ENCODE measurements around the gene IPP. TPM values are rescaled to one million over a fixed set of nuclear protein-coding genes. Genes with fewer than 3 reads are reported as not detected.

IPP gene
- total RNA-seq, 2 donors from 2014 or later: 7.5 to 7.9 TPM

GRCh38 chr1:45762291-45762690 is 11.8 kb upstream of the IPP start:
- intact Hi-C loops (cut with DNase I): no loop called here
- DNase-seq: no peak
- Histone ChIP-seq H3K4me3 (no peak overlapping the region), H3K4me1 (no peaks in the 10 kb centered on the region), H3K27me3 (no peaks in the 10 kb centered on the region), H3K9me3 (no peaks in the 10 kb centered on the region), H3K36me3 (replicated peaks in 1 of 2; ENCODE audit: insufficient read depth in 1 of 2, low read depth in 2 of 2) (no peaks in the 10 kb centered on the region), H3K27ac (no peak overlapping the region)
- ATAC-seq: no peak
- 49 to 77% methylated on average over 3 of the region's 3 CpGs for WGBS, 2 donors
- TF ChIP-seq POLR2A (IDR thresholded peaks at IDR 0.05) (no peak), CTCF (IDR thresholded peaks at IDR 0.05) (no peak)

GRCh38 chr1:45755697-45756096 is 5.2 kb upstream of the IPP start:
- no peak for ATAC-seq
- Histone ChIP-seq H3K27me3 (no peaks in the 10 kb centered on the region), H3K36me3 (replicated peaks in 1 of 2; ENCODE audit: insufficient read depth in 1 of 2, low read depth in 2 of 2) (no peaks in the 10 kb centered on the region), H3K27ac (no peak overlapping the region), H3K9me3 (no peaks in the 10 kb centered on the region), H3K4me1 (peaks cover 4% of the 10 kb centered on the region), H3K4me3 (no peak overlapping the region)
- 73 to 77% methylated on average over 5 of the region's 5 CpGs for WGBS, 2 donors
- no peak for TF ChIP-seq POLR2A (IDR thresholded peaks at IDR 0.05)
- TF ChIP-seq CTCF (IDR thresholded peaks at IDR 0.05): no peak
- intact Hi-C loops (cut with DNase I): no loop called here
- DNase-seq: no peak

GRCh38 chr1:45753248-45754037 is 3.0 kb upstream of the IPP start:
- intact Hi-C loops (cut with DNase I): no loop called here
- Histone ChIP-seq H3K27me3 (no peaks in the 10 kb centered on the region), H3K27ac (no peak overlapping the region), H3K4me1 (peaks cover 16% of the 10 kb centered on the region), H3K9me3 (no peaks in the 10 kb centered on the region), H3K4me3 (no peak overlapping the region), H3K36me3 (replicated peaks in 1 of 2; ENCODE audit: insufficient read depth in 1 of 2, low read depth in 2 of 2) (no peaks in the 10 kb centered on the region)
- TF ChIP-seq POLR2A (IDR thresholded peaks at IDR 0.05): no peak
- TF ChIP-seq CTCF (IDR thresholded peaks at IDR 0.05): no peak
- WGBS, 2 donors: 83 to 86% methylated on average over 11 of the region's 11 CpGs
- ATAC-seq: no peak
- DNase-seq: no peak

GRCh38 chr1:45752441-45753052 is 2.1 kb upstream of the IPP start:
- intact Hi-C loops (cut with DNase I): no loop called here
- no peaks in the 10 kb centered on the region for H3K9me3 ChIP-seq
- no peak overlapping the region for H3K27ac ChIP-seq
- ATAC-seq: no peak
- peaks cover 19% of the 10 kb centered on the region for H3K4me1 ChIP-seq
- no peaks in the 10 kb centered on the region for H3K27me3 ChIP-seq
- no peak for DNase-seq
- WGBS, 2 donors: 65 to 67% methylated on average over 2 of the region's 2 CpGs
- H3K4me3 ChIP-seq: no peak overlapping the region
- H3K36me3 ChIP-seq (replicated peaks in 1 of 2; ENCODE audit: insufficient read depth in 1 of 2, low read depth in 2 of 2): no peaks in the 10 kb centered on the region
- no peak for TF ChIP-seq POLR2A (IDR thresholded peaks at IDR 0.05)
- TF ChIP-seq CTCF (IDR thresholded peaks at IDR 0.05): no peak
